DOHH2 (cell line): ENCODE measurements around the gene RAB5B.
"Not testable (repeated sequence)": the region's sequence is repeated elsewhere in the genome, so short reads cannot be mapped to it uniquely, and the experiment has no call there.

Experiments used
- H3F3A ChIP-seq: fragments of 200-600 bp; sonication (generic), shearing (Covaris generic); 2 replicates; pipeline ENCODE4 v1.6.0; 2016; ENCODE audit warnings: antibody characterized with exemption, mild to moderate bottlenecking; ENCODE audit not compliant: control insufficient read depth, insufficient read depth
- H3K27ac ChIP-seq: fragments of 200-600 bp; sonication (generic); 2 replicates; pipeline ENCODE4 v1.5.1; 2014; ENCODE audit warnings: low read depth, mild to moderate bottlenecking, low read length, moderate library complexity
- H3K27me3 ChIP-seq: fragments of 200-600 bp; sonication (generic); 2 replicates; pipeline ENCODE4 v1.6.1; 2014; ENCODE audit warnings: mild to moderate bottlenecking, low read length, mixed read lengths; ENCODE audit not compliant: control insufficient read depth
- H3K36me3 ChIP-seq: fragments of 200-600 bp; sonication (generic); 2 replicates; pipeline ENCODE4 v1.6.1; 2014; ENCODE audit warnings: mild to moderate bottlenecking, low read length, moderate library complexity, mixed read lengths; ENCODE audit not compliant: control insufficient read depth
- H3K4me1 ChIP-seq: fragments of 200-600 bp; sonication (generic); 2 replicates; pipeline ENCODE4 v1.6.1; 2014; ENCODE audit warnings: mild to moderate bottlenecking, low read length, mixed read lengths; ENCODE audit not compliant: control insufficient read depth
- H3K4me2 ChIP-seq: fragments of 200-600 bp; sonication (generic); 2 replicates; pipeline ENCODE4 v1.6.0; 2014; ENCODE audit warnings: mild to moderate bottlenecking, low read length, moderate library complexity
- H3K4me3 ChIP-seq: fragments of 200-600 bp; sonication (generic); 2 replicates; pipeline ENCODE4 v1.5.1; 2014; ENCODE audit warnings: mild to moderate bottlenecking, low read length, mixed read lengths
- H3K79me2 ChIP-seq: fragments of 200-600 bp; sonication (generic); 2 replicates; pipeline ENCODE4 v1.6.1; 2014; ENCODE audit warnings: mild to moderate bottlenecking, low read length, mixed read lengths; ENCODE audit not compliant: control insufficient read depth
- H3K9me2 ChIP-seq: fragments of 200-600 bp; sonication (generic); replicated peaks from 2 replicates; pipeline ENCODE4 v1.6.1; 2014; ENCODE audit warnings: mild to moderate bottlenecking, low read length, mixed read lengths; ENCODE audit not compliant: control insufficient read depth
- H3K9me3 ChIP-seq: fragments of 200-600 bp; sonication (generic); 2 replicates; pipeline ENCODE4 v1.6.1; 2014; ENCODE audit warnings: antibody characterized with exemption, low read length, mixed read lengths; ENCODE audit not compliant: control insufficient read depth, insufficient read depth
- H4K20me1 ChIP-seq: fragments of 200-600 bp; sonication (generic); 2 replicates; pipeline ENCODE4 v1.6.0; 2014; ENCODE audit warnings: low read depth, mild to moderate bottlenecking, antibody characterized with exemption, low read length, moderate library complexity; ENCODE audit not compliant: control insufficient read depth, insufficient read depth
- CTCF ChIP-seq: fragments of 200-600 bp; sonication (generic); IDR thresholded peaks from one replicate; pipeline ENCODE4 v1.5.1; 2014; ENCODE audit warnings: antibody characterized with exemption, mild to moderate bottlenecking, low read depth, low read length; ENCODE audit not compliant: poor library complexity, severe bottlenecking
- EZH2phosphoT487 ChIP-seq: fragments of 200-600 bp; sonication (generic); IDR thresholded peaks from 2 replicates; pipeline ENCODE4 v1.6.1; 2017; ENCODE audit warnings: borderline replicate concordance, mild to moderate bottlenecking, antibody characterized with exemption, low read length, moderate library complexity, mixed read lengths

Gene RAB5B

GRCh38 chr12:56001487-56002100 is 27.7 kb downstream of the RAB5B start:
- H4K20me1 ChIP-seq: no peaks in the 10 kb centered on the region
- H3K4me2 ChIP-seq: no peak overlapping the region
- no peaks in the 10 kb centered on the region for H3K9me3 ChIP-seq
- H3F3A ChIP-seq: peaks cover 5% of the 10 kb centered on the region; the same call in 1 of the 2 replicates
- H3K36me3 ChIP-seq: no peaks in the 10 kb centered on the region
- peaks cover 13% of the 10 kb centered on the region for H3K27me3 ChIP-seq
- H3K9me2 ChIP-seq: no peaks in the 10 kb centered on the region
- H3K4me3 ChIP-seq: no peak overlapping the region
- H3K4me1 ChIP-seq: peaks cover 7% of the 10 kb centered on the region
- no peak overlapping the region for H3K27ac ChIP-seq
- TF ChIP-seq EZH2phosphoT487: no peak
- no peak for TF ChIP-seq CTCF
- no peaks in the 10 kb centered on the region for H3K79me2 ChIP-seq

GRCh38 chr12:56003376-56003775 is 29.5 kb downstream of the RAB5B start:
- peaks cover 10% of the 10 kb centered on the region for H3K4me1 ChIP-seq
- H3K9me3 ChIP-seq, H3K36me3 ChIP-seq, H4K20me1 ChIP-seq, H3K79me2 ChIP-seq, H3K27ac ChIP-seq, H3K9me2 ChIP-seq, H3K27me3 ChIP-seq, H3K4me2 ChIP-seq, H3F3A ChIP-seq, H3K4me3 ChIP-seq: not testable (repeated sequence)

- no peak overlapping the region for H3K27ac ChIP-seq
- H3K79me2 ChIP-seq: 0 out of 2 replicates have a peak, but pooled peaks cover 3% of the 10 kb centered on the region
- H3K36me3 ChIP-seq: no peaks in the 10 kb centered on the region
- no peaks in the 10 kb centered on the region for H3K9me3 ChIP-seq
- no peak overlapping the region for H3K4me3 ChIP-seq
- no peaks in the 10 kb centered on the region for H4K20me1 ChIP-seq
- H3K27me3 ChIP-seq: no peaks in the 10 kb centered on the region
- peaks cover 5% of the 10 kb centered on the region; the same call in 1 of the 2 replicates for H3F3A ChIP-seq
- H3K4me1 ChIP-seq: peaks cover 10% of the 10 kb centered on the region
- H3K9me2 ChIP-seq: no peaks in the 10 kb centered on the region
- TF ChIP-seq CTCF (no peak), EZH2phosphoT487 (no peak)
- H3K4me2 ChIP-seq: no peak overlapping the region
These were observed 30.3 kb downstream of the RAB5B start for GRCh38 chr12:56004211-56004610.
